ENCODE measurements around the gene EPM2A.
A peak's percentile ranks its signal among the peaks of the same experiment; 100 is the strongest.
"Not testable (repeated sequence)": the region's sequence is repeated elsewhere in the genome, so short reads cannot be mapped to it uniquely, and the experiment has no call there.

Gene EPM2A

DNA sequence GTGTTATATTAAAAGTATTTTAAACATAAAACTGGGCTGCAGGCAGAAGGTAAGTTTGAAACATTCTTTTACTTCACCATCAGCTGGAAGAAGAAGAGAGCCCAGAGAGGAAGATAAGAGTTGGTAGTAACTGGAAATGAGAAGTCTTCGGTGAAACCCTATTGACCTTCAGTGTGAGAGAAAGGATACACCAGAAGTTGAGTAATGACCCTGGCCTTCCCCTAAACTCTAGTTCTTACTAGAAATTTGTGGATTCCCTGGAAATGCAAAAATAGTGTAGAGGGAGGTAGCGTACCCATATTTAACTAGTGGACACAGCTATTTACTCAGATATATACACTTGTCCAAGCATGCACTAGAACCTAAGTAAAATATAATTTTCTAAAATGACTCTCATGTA is 8.0 kb upstream of the EPM2A start:
- TF ChIP-seq, protein P1, sequence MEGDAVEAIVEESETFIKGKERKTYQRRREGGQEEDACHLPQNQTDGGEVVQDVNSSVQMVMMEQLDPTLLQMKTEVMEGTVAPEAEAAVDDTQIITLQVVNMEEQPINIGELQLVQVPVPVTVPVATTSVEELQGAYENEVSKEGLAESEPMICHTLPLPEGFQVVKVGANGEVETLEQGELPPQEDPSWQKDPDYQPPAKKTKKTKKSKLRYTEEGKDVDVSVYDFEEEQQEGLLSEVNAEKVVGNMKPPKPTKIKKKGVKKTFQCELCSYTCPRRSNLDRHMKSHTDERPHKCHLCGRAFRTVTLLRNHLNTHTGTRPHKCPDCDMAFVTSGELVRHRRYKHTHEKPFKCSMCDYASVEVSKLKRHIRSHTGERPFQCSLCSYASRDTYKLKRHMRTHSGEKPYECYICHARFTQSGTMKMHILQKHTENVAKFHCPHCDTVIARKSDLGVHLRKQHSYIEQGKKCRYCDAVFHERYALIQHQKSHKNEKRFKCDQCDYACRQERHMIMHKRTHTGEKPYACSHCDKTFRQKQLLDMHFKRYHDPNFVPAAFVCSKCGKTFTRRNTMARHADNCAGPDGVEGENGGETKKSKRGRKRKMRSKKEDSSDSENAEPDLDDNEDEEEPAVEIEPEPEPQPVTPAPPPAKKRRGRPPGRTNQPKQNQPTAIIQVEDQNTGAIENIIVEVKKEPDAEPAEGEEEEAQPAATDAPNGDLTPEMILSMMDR (IDR thresholded peaks at IDR 0.05; ENCODE audit: extremely low read depth, missing control alignments) = no peak
- DNase-seq (ENCODE audit: low spot score) = no peak

DNA sequence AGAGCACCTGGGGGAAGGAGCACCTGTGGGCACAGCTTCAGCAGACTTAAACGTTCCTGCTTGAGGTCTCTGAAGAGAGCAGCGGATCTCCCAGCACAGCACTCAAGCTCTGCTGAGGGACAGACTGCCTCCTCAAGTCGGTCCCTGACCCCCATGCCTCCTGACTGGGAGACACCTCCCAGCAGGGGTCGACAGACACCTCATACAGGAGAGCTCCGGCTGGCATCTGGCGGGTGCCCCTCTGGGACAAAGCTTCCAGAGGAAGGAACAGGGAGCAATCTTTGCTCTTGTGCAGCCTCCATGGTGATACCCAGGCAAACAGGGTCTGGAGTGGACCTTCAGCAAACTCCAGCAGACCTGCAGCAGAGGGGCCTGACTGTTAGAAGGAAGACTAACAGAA is 7.2 kb upstream of the EPM2A start:
- not testable (repeated sequence) for DNase-seq (ENCODE audit: low spot score)

DNA sequence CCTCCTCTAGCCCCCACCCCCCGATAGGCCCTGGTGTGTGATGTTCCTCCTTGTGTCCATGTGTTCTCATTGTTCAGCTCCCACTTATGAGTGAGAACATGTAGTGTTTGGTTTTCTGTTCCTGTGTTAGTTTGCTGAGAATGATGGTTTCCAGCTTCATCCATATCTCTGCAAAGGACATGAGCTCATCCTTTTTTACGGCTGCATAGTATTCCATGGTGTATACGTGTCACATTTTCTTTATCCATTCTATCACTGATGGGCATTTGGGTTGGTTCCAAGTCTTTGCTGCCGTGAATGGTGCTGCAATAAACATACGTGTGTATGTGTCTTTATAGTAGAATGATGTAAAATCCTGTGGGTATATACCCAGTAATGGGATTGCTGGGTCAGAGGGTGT is 4.4 kb upstream of the EPM2A start:
- not testable (repeated sequence) for DNase-seq (ENCODE audit: low spot score)

GRCh38 chr6:145738265-145738664 is 2.9 kb upstream of the EPM2A start:
- TF ChIP-seq, protein P1 (IDR thresholded peaks at IDR 0.05; ENCODE audit: extremely low read depth, missing control alignments) = no peak

GRCh38 chr6:145736661-145737144 is 1.4 kb upstream of the EPM2A start:
- TF ChIP-seq, protein P1 (IDR thresholded peaks at IDR 0.05; ENCODE audit: extremely low read depth, missing control alignments) = no peak
- no peak for DNase-seq (ENCODE audit: low spot score)

More at GRCh38 chr6:145738265-145738664, 2.9 kb upstream of the EPM2A start:
- no peak for DNase-seq (ENCODE audit: low spot score)

DNA sequence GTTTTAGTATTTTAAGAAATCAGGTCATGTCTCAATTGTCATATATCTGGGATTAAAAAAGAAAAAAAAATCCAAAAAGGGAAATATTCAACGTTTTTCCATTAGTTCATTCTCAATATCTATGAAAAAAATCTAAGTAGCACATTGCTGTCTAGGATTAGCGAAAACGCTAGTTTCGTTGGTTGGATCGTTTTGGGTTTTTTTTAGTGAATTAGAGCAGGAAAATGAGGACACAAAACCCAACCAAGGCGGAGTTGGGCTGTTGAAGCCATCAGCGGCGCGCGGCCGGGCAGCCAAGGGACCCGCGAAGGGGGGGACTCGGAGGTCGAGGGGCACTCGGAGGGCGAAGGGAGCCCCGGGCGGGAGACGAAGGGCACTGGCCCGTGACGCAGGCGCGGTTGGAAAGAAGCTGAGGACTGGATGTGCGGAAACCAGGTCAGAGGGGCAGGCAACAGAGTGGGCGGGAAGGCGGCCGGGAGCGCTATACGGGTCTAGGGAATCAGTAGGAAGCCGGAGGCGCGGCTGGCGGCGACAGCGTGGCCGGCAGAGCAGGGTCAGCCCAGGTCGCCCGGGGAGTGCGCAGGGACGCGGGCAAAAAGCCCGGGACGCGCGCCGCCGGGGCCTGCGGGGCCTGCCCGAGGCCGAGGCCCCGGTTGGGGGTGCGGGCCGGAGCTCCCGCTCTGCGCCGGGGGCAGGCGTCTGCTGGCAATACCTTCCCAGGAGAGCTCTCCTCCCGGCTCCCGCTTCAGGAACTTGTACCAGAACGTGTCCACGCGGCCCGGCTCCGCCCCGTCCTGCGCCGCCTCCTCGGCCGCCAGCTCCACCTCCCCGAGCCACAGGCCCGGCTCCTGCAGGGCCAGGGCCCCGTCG is 599 bp downstream of the EPM2A start:
- TF ChIP-seq, protein P1 (IDR thresholded peaks at IDR 0.05; ENCODE audit: extremely low read depth, missing control alignments) = no peak
- DNase-seq (ENCODE audit: low spot score) = peak; percentile 88

- TF ChIP-seq, protein P1 (IDR thresholded peaks at IDR 0.05; ENCODE audit: extremely low read depth, missing control alignments) = no peak
- no peak for DNase-seq (ENCODE audit: low spot score)
These were observed 1.5 kb downstream of the EPM2A start for GRCh38 chr6:145733810-145734209.

DNA sequence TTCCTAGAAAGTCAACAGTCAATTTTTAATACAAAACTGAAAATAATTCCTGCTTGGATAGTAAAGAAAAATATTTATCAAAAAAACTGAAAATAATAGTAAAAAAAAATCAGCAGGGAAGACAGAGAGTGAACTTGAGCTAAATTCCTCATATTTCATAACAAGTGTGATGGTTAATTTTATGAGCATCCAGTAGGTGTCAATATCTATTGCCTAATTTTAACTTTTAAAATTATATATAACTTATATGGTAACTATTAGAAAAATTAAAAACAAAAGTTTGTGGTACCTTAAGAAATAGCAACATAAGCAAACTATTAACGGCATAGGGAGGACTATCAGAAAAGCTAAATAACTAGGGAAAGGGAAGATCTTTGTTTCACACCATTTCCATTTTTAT is 2.1 kb downstream of the EPM2A start:
- DNase-seq (ENCODE audit: low spot score) = no peak
- TF ChIP-seq, protein P1 (IDR thresholded peaks at IDR 0.05; ENCODE audit: extremely low read depth, missing control alignments) = no peak

Measured in GM20000 (cell line).